KMS-11 (cell line): ENCODE measurements around the gene STAT5B.
"Not testable (repeated sequence)": the region's sequence is repeated elsewhere in the genome, so short reads cannot be mapped to it uniquely, and the experiment has no call there.

ENCODE experiments used
- H2AFZ ChIP-seq: fragments of 200-600 bp; sonication (generic); 2 replicates; pipeline ENCODE4 v1.6.1; 2016; ENCODE audit warnings: antibody characterized with exemption, mixed run types, low read depth
- H3K27ac ChIP-seq: fragments of 200-600 bp; sonication (generic); 2 replicates; pipeline ENCODE4 v1.6.1; 2016; ENCODE audit warnings: mild to moderate bottlenecking, mixed run types
- H3K27me3 ChIP-seq: fragments of 200-600 bp; sonication (generic); 2 replicates; pipeline ENCODE4 v1.6.1; 2017; ENCODE audit warnings: mild to moderate bottlenecking, low read depth, mixed run types, moderate library complexity; ENCODE audit not compliant: insufficient read depth
- H3K36me3 ChIP-seq: fragments of 200-600 bp; sonication (generic); 2 replicates; pipeline ENCODE4 v1.6.1; 2017; ENCODE audit warnings: mild to moderate bottlenecking, mixed run types; ENCODE audit not compliant: insufficient read depth
- H3K4me1 ChIP-seq: fragments of 200-600 bp; sonication (generic); 2 replicates; pipeline ENCODE4 v1.6.1; 2016; ENCODE audit warnings: mild to moderate bottlenecking, low read depth, mixed run types; ENCODE audit not compliant: poor library complexity, severe bottlenecking
- H3K4me2 ChIP-seq: fragments of 200-600 bp; sonication (generic); 2 replicates; pipeline ENCODE4 v1.7.0; 2016; ENCODE audit warnings: mild to moderate bottlenecking, mixed run types
- H3K4me3 ChIP-seq: fragments of 200-600 bp; sonication (generic); IDR thresholded peaks from 2 replicates; pipeline ENCODE4 v1.6.1; 2017; ENCODE audit warnings: low read depth, low read length, mixed read lengths; ENCODE audit not compliant: insufficient read depth
- H3K79me2 ChIP-seq: fragments of 200-600 bp; sonication (generic); 2 replicates; pipeline ENCODE4 v1.6.1; 2016; ENCODE audit warnings: low read depth, mixed run types; ENCODE audit not compliant: insufficient read depth
- H3K9ac ChIP-seq: fragments of 200-600 bp; sonication (generic); 2 replicates; pipeline ENCODE4 v1.6.1; 2016; ENCODE audit warnings: mild to moderate bottlenecking, mixed run types
- H4K20me1 ChIP-seq: fragments of 200-600 bp; sonication (generic); 2 replicates; pipeline ENCODE4 v1.6.1; 2016; ENCODE audit warnings: mild to moderate bottlenecking, mixed run types; ENCODE audit not compliant: insufficient read depth
- CTCF ChIP-seq: fragments of 200-600 bp; sonication (generic); conservative IDR thresholded peaks from 2 replicates; pipeline ENCODE4 v1.6.1; 2017; ENCODE audit warnings: low read depth, mild to moderate bottlenecking, antibody characterized with exemption, low read length, moderate library complexity, mixed read lengths

The STAT5B gene

GRCh38 chr17:42225646-42226045 lies 50.5 kb downstream of the STAT5B start:
- no peak overlapping the region for H3K9ac ChIP-seq
- no peak overlapping the region for H2AFZ ChIP-seq
- no peak overlapping the region for H3K27ac ChIP-seq
- no peak for TF ChIP-seq CTCF
- H3K4me1 ChIP-seq = no peaks in the 10 kb centered on the region
- no peaks in the 10 kb centered on the region for H4K20me1 ChIP-seq
- no peaks in the 10 kb centered on the region for H3K36me3 ChIP-seq
- H3K4me3 ChIP-seq = no peak overlapping the region
- H3K79me2 ChIP-seq = no peaks in the 10 kb centered on the region
- H3K4me2 ChIP-seq = no peak overlapping the region
- no peaks in the 10 kb centered on the region for H3K27me3 ChIP-seq

GRCh38 chr17:42224651-42225050 lies 51.5 kb downstream of the STAT5B start:
- no peak overlapping the region for H3K4me2 ChIP-seq
- H3K36me3 ChIP-seq = no peaks in the 10 kb centered on the region
- no peak overlapping the region for H3K27ac ChIP-seq
- no peak overlapping the region for H3K4me3 ChIP-seq
- no peaks in the 10 kb centered on the region for H3K79me2 ChIP-seq
- no peak overlapping the region for H2AFZ ChIP-seq
- H3K9ac ChIP-seq = no peak overlapping the region
- TF ChIP-seq CTCF = no peak
- H3K27me3 ChIP-seq = no peaks in the 10 kb centered on the region
- no peaks in the 10 kb centered on the region for H3K4me1 ChIP-seq
- no peaks in the 10 kb centered on the region for H4K20me1 ChIP-seq

DNA sequence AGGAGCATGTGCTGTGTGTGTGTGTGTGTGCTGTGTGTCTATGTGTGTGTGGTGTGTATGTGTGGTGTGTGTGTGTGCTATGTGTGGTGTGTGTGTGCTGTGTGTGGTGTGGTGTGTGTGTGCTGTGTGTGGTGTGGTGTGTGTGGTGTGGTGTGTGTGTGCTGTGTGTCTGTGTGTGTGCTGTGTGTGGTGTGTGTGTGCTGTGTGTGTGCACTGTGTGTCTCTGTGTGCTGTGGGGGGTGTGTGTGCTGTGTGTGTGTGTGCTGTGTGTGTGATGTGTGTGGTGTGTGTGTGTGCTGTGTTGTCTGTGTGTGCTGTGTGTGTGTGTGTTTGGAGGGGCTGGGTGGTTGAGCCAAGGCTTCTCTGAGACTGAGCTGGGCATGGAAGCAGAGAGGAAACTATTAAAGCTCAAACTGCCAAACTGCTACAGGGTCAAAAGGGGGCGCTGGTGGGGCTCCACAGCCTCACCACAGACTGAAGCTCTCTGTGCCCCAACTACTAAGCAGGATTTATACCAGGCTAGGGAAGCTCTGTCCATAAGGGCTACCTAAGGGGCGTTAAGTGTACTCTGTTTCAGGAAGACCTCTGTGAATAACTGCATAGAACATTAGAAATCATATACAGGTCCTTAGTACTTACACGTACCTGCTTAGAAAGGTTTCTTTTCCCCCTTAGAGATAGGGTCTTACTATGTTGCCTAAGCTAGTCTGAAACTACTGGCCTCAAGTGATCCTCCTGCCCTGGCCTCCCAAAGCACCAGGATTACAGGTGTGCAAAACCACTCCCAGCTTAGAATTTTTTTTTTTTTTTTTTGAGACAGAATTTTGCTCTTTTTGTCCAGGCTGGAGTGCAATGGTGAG lies 54.1 kb downstream of the STAT5B start:
- Histone ChIP-seq H4K20me1 (no peaks in the 10 kb centered on the region), H3K4me3 (no peak overlapping the region), H3K4me1 (no peaks in the 10 kb centered on the region), H3K36me3 (no peaks in the 10 kb centered on the region), H3K79me2 (no peaks in the 10 kb centered on the region), H2AFZ (no peak overlapping the region), H3K4me2 (no peak overlapping the region), H3K27ac (no peak overlapping the region), H3K9ac (no peak overlapping the region), H3K27me3 (no peaks in the 10 kb centered on the region)
- peak; percentile 84 for TF ChIP-seq CTCF

- not testable (repeated sequence) for H3K27ac ChIP-seq, H3K27me3 ChIP-seq, H3K79me2 ChIP-seq, H3K36me3 ChIP-seq, H3K4me1 ChIP-seq, H3K9ac ChIP-seq, H3K4me3 ChIP-seq, H2AFZ ChIP-seq, H4K20me1 ChIP-seq, H3K4me2 ChIP-seq
Observed at GRCh38 chr17:42219280-42219679, 56.9 kb downstream of the STAT5B start.

GRCh38 chr17:42214156-42214555 lies 62.0 kb downstream of the STAT5B start:
- no peak overlapping the region for H3K4me3 ChIP-seq
- no peaks in the 10 kb centered on the region for H3K79me2 ChIP-seq
- no peak overlapping the region for H3K27ac ChIP-seq
- H3K4me2 ChIP-seq = no peak overlapping the region
- TF ChIP-seq CTCF = no peak
- H3K27me3 ChIP-seq = no peaks in the 10 kb centered on the region
- H3K4me1 ChIP-seq = no peaks in the 10 kb centered on the region
- no peaks in the 10 kb centered on the region for H3K36me3 ChIP-seq
- H2AFZ ChIP-seq = no peak overlapping the region
- no peaks in the 10 kb centered on the region for H4K20me1 ChIP-seq
- H3K9ac ChIP-seq = no peak overlapping the region
